HepG2 (cell line): ENCODE results near the gene CNGA3. TPM values are rescaled to one million over a fixed set of nuclear protein-coding genes. Genes with fewer than 3 reads are reported as not detected.

Experiments used
- BRCA1 ChIP-seq: sonication (generic); formaldehyde crosslinking; IDR thresholded peaks from 2 replicates; pipeline ENCODE4 v1.4.0; 2020; ENCODE audit warnings: missing genetic modification reagents
- EEA1 ChIP-seq: sonication (generic); formaldehyde crosslinking; IDR thresholded peaks from 2 replicates; pipeline ENCODE4 v1.5.1; 2020; ENCODE audit warnings: mild to moderate bottlenecking, missing genetic modification reagents, borderline replicate concordance
- FIP1L1 ChIP-seq: fragments of 200-400 bp; formaldehyde crosslinking; IDR thresholded peaks from 2 replicates; pipeline ENCODE4 v1.6.1; 2018; ENCODE audit warnings: low read depth, mild to moderate bottlenecking, low read length, moderate library complexity, borderline replicate concordance; ENCODE audit not compliant: insufficient read depth
- HOXA5 ChIP-seq: sonication (generic); formaldehyde crosslinking; IDR thresholded peaks from 2 replicates; pipeline ENCODE4 v1.4.0; 2020; ENCODE audit warnings: missing genetic modification reagents
- KLF6 ChIP-seq: IDR thresholded peaks from 2 replicates; pipeline ENCODE4 v1.8.0; 2016; ENCODE audit warnings: missing biosample characterization, missing genetic modification reagents
- MATR3 ChIP-seq: sonication (generic); formaldehyde crosslinking; IDR thresholded peaks from 2 replicates; pipeline ENCODE4 v1.4.0; 2020; ENCODE audit warnings: missing genetic modification reagents
- MED8 ChIP-seq: sonication (generic); formaldehyde crosslinking; IDR thresholded peaks from 2 replicates; pipeline ENCODE4 v1.8.1; 2023; ENCODE audit warnings: mild to moderate bottlenecking, missing genetic modification reagents; ENCODE audit not compliant: insufficient replicate concordance
- MIER2 ChIP-seq: IDR thresholded peaks from 2 replicates; pipeline ENCODE4 v1.6.1; 2016; ENCODE audit warnings: missing biosample characterization, missing genetic modification reagents
- PHB2 ChIP-seq: fragments of 450-650 bp; IDR thresholded peaks from 2 replicates; pipeline ENCODE4 v1.6.1; 2018; ENCODE audit not compliant: partially characterized antibody
- RBAK ChIP-seq: sonication (generic); formaldehyde crosslinking; IDR thresholded peaks from 2 replicates; pipeline ENCODE4 v1.5.1; 2020; ENCODE audit warnings: mild to moderate bottlenecking, missing genetic modification reagents
- RXRB ChIP-seq: IDR thresholded peaks from 2 replicates; pipeline ENCODE4 v1.6.1; 2016; ENCODE audit warnings: borderline replicate concordance, missing genetic modification reagents, missing compliant biosample characterization
- TAF1 ChIP-seq: sonication (generic); formaldehyde crosslinking; IDR thresholded peaks from 2 replicates; pipeline ENCODE4 v1.4.0; 2020; ENCODE audit warnings: missing genetic modification reagents
- THAP11 ChIP-seq: IDR thresholded peaks from 2 replicates; pipeline ENCODE4 v1.6.1; 2016; ENCODE audit warnings: missing biosample characterization, missing genetic modification reagents
- ZFP36 ChIP-seq: fragments of 150-350 bp; IDR thresholded peaks from 2 replicates; pipeline ENCODE4 v1.6.1; 2018; ENCODE audit warnings: borderline replicate concordance, low read length, low read depth; ENCODE audit not compliant: partially characterized antibody
- ZFP36L1 ChIP-seq: sonication (generic); formaldehyde crosslinking; IDR thresholded peaks from 2 replicates; pipeline ENCODE4 v1.8.0; 2022; ENCODE audit warnings: mild to moderate bottlenecking, missing genetic modification reagents, moderate library complexity
- ZMAT3 ChIP-seq: sonication (generic); formaldehyde crosslinking; conservative IDR thresholded peaks from 2 replicates; pipeline ENCODE4 v1.7.0; 2021; ENCODE audit warnings: missing genetic modification reagents
- ZNF274 ChIP-seq: sonication (generic); formaldehyde crosslinking; IDR thresholded peaks from 2 replicates; pipeline ENCODE4 v1.5.1; 2020; ENCODE audit warnings: mild to moderate bottlenecking, missing genetic modification reagents
- polyA plus RNA-seq, 8 experiments: library from polyadenylated mRNA; depleted of rRNA in 3 of 8; stranded (reverse) in 7 of 8; unstranded in 1 of 8; fragments of >200 nt; fragmentation: Illumina TruSeq in 4 of 8; extraction: Trizol in 4 of 8; gene quantifications; 2 replicates each; pipeline versions ENCODE4 v1.2.1 to v1.2.3, GENCODE V29; 2011 to 2016; ENCODE audit warnings: low read depth in 4 of 8, missing spikeins in 1 of 8, mixed read lengths in 1 of 8; ENCODE audit not compliant: insufficient read depth in 1 of 8
- total RNA-seq, 5 experiments: library from RNA; depleted of rRNA; stranded (reverse); fragments of >200 nt; fragmentation: Illumina TruSeq; extraction: Trizol; gene quantifications; 2 replicates each; pipeline ENCODE4 v1.2.3, GENCODE V29; 2016; ENCODE audit warnings: low read depth in 1 of 5
- TF ChIP-seq, protein P1 (sequence below): sonication (generic); formaldehyde crosslinking; IDR thresholded peaks from 2 replicates; pipeline ENCODE4 v1.4.0; 2020; ENCODE audit warnings: missing genetic modification reagents; ENCODE audit errors: not compliant biosample characterization
- TF ChIP-seq, protein P2 (sequence below), 2 experiments: sonication (generic) in 1 of 2; formaldehyde crosslinking in 1 of 2; IDR thresholded peaks; 2 replicates each; pipeline versions ENCODE4 v1.5.1 to v1.6.1; 2011 to 2020; ENCODE audit warnings: borderline replicate concordance in 1 of 2, low read depth in 1 of 2, low read length in 1 of 2, mild to moderate bottlenecking in 1 of 2, missing genetic modification reagents in 1 of 2, moderate library complexity in 1 of 2
- TF ChIP-seq, protein P3 (sequence below): sonication (generic); formaldehyde crosslinking; IDR thresholded peaks from 2 replicates; pipeline ENCODE4 v1.8.0; 2022; ENCODE audit warnings: missing genetic modification reagents, mild to moderate bottlenecking, borderline replicate concordance

Gene CNGA3
- total and polyA plus RNA-seq, 2 of the 13 experiments (the other 11 are each of a cell fraction or from before 2014, with no cell fraction given), result not detected

DNA sequence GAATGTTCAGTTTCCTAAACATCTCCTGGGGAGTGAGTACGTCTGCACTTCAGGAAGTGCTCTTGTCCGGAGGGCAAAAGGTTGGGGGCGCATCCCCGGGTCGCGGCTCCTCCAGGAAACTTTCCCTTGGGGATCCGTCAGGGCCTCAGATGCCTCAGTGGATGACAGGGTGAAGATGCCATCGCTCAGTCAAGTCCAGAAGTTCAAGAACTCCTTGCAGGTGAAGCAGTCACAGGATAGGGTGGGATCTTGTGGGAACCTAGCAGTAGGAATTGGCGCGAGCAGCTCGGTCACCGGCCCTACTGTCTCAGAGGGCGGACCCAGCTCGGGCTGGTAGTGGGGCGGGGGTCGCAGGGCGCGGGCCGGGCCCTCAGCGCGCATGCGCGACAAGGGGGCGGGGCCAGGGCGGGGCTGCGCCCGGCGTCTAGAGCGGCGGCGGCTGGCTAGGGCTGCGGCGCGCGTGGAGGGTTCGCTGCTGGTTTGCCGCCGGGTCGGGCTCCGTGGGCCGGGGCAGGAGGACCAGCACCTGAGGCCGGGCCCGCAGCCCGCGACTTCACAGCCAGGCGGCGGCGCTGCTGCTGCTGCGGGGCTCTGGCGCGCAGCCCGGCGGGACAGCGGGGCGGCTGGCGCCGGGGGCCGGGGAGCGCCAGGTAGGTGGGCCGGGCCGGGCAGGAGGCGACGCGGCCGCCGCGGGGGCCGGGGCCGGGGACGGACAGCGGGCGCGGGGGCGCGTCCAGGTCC lies 98.3 kb downstream of the CNGA3 start, which contains the start of gene INPP4A (continued):
- TF ChIP-seq HOXA5 (CRISPR knock-in tag) (no peak), THAP11 (CRISPR knock-in tag) (peak; percentile 62), TAF1 (CRISPR knock-in tag) (peak; percentile 50; the same call in 1 of the 2 replicates), ZMAT3 (CRISPR knock-in tag) (no peak), BRCA1 (CRISPR knock-in tag) (no peak), FIP1L1 (no peak), RXRB (CRISPR knock-in tag) (peak; percentile 27; the same call in 1 of the 2 replicates), EEA1 (CRISPR knock-in tag) (no peak; the same call in 1 of the 2 replicates), MIER2 (CRISPR knock-in tag) (peak; percentile 65; the same call in 1 of the 2 replicates), KLF6 (CRISPR knock-in tag) (no peak), ZNF274 (CRISPR knock-in tag) (peak; percentile 56; the same call in 1 of the 2 replicates), MED8 (no peak), PHB2 (no peak), MATR3 (CRISPR knock-in tag) (no peak), RBAK (CRISPR knock-in tag) (no peak), ZFP36 (no peak), ZFP36L1 (CRISPR knock-in tag) (no peak)
- TF ChIP-seq, protein P1, sequence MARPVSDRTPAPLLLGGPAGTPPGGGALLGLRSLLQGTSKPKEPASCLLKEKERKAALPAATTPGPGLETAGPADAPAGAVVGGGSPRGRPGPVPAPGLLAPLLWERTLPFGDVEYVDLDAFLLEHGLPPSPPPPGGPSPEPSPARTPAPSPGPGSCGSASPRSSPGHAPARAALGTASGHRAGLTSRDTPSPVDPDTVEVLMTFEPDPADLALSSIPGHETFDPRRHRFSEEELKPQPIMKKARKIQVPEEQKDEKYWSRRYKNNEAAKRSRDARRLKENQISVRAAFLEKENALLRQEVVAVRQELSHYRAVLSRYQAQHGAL (CRISPR knock-in tag), result no peak
- TF ChIP-seq, protein P2, sequence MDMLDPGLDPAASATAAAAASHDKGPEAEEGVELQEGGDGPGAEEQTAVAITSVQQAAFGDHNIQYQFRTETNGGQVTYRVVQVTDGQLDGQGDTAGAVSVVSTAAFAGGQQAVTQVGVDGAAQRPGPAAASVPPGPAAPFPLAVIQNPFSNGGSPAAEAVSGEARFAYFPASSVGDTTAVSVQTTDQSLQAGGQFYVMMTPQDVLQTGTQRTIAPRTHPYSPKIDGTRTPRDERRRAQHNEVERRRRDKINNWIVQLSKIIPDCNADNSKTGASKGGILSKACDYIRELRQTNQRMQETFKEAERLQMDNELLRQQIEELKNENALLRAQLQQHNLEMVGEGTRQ (IDR thresholded peaks at IDR 0.05; ENCODE audit: low read depth, low read length), result no peak
- TF ChIP-seq, protein P2 (CRISPR knock-in tag; IDR thresholded peaks at IDR 0.05; ENCODE audit: borderline replicate concordance), result peak; percentile 12; the same call in 1 of the 2 replicates
- TF ChIP-seq, protein P3, sequence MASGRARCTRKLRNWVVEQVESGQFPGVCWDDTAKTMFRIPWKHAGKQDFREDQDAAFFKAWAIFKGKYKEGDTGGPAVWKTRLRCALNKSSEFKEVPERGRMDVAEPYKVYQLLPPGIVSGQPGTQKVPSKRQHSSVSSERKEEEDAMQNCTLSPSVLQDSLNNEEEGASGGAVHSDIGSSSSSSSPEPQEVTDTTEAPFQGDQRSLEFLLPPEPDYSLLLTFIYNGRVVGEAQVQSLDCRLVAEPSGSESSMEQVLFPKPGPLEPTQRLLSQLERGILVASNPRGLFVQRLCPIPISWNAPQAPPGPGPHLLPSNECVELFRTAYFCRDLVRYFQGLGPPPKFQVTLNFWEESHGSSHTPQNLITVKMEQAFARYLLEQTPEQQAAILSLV, result peak; percentile 42; the same call in 1 of the 2 replicates
